Measurements from ENCODE around the gene PRDM16.

PRDM16 gene

GRCh38 chr1:3077561-3077960 lies 8.6 kb downstream of the PRDM16 start:
- H3K9me2 ChIP-seq (ENCODE audit: low read depth, low read length), result no peaks in the 10 kb centered on the region
- no peaks in the 10 kb centered on the region for H3K4me1 ChIP-seq (ENCODE audit: insufficient read depth, low read length, severe bottlenecking)
- H3K27me3 ChIP-seq (ENCODE audit: insufficient read depth, low read length), result no peaks in the 10 kb centered on the region
- no peak overlapping the region for H3K4me2 ChIP-seq (ENCODE audit: low read length)
- H4K20me1 ChIP-seq (ENCODE audit: insufficient read depth, low read length), result no peaks in the 10 kb centered on the region
- H2AFZ ChIP-seq (ENCODE audit: low read length), result no peak overlapping the region
- H3F3A ChIP-seq (ENCODE audit: insufficient read depth, low read length), result no peaks in the 10 kb centered on the region
- H3K79me2 ChIP-seq (ENCODE audit: insufficient read depth, low read length), result no peaks in the 10 kb centered on the region
- no peaks in the 10 kb centered on the region for H3K9me3 ChIP-seq (ENCODE audit: low read length)
- no peak overlapping the region for H3K27ac ChIP-seq (ENCODE audit: low read depth, low read length, poor library complexity, severe bottlenecking)
- H3K4me3 ChIP-seq (ENCODE audit: low read depth, low read length, poor library complexity, severe bottlenecking), result no peak overlapping the region
- H3K9ac ChIP-seq (ENCODE audit: low read length), result no peak overlapping the region
- no peaks in the 10 kb centered on the region for H3K36me3 ChIP-seq (ENCODE audit: insufficient read depth, low read length)
- TF ChIP-seq EZH2 (IDR thresholded peaks at IDR 0.05; ENCODE audit: borderline replicate concordance, low read length), result no peak
- TF ChIP-seq CTCF (IDR thresholded peaks at IDR 0.05; ENCODE audit: low read length), result no peak

GRCh38 chr1:3078430-3078861 lies 9.4 kb downstream of the PRDM16 start:
- no peak overlapping the region for H3K9ac ChIP-seq (ENCODE audit: low read length)
- no peaks in the 10 kb centered on the region for H4K20me1 ChIP-seq (ENCODE audit: insufficient read depth, low read length)
- no peaks in the 10 kb centered on the region for H3K36me3 ChIP-seq (ENCODE audit: insufficient read depth, low read length)
- TF ChIP-seq EZH2 (IDR thresholded peaks at IDR 0.05; ENCODE audit: borderline replicate concordance, low read length), result no peak
- no peak for TF ChIP-seq CTCF (IDR thresholded peaks at IDR 0.05; ENCODE audit: low read length)
- no peaks in the 10 kb centered on the region for H3K4me1 ChIP-seq (ENCODE audit: insufficient read depth, low read length, severe bottlenecking)
- no peak overlapping the region for H3K4me2 ChIP-seq (ENCODE audit: low read length)
- no peak overlapping the region for H3K27ac ChIP-seq (ENCODE audit: low read depth, low read length, poor library complexity, severe bottlenecking)
- no peaks in the 10 kb centered on the region for H3F3A ChIP-seq (ENCODE audit: insufficient read depth, low read length)
- H3K9me3 ChIP-seq (ENCODE audit: low read length), result no peaks in the 10 kb centered on the region
- H3K79me2 ChIP-seq (ENCODE audit: insufficient read depth, low read length), result no peaks in the 10 kb centered on the region
- no peak overlapping the region for H3K4me3 ChIP-seq (ENCODE audit: low read depth, low read length, poor library complexity, severe bottlenecking)
- no peaks in the 10 kb centered on the region for H3K9me2 ChIP-seq (ENCODE audit: low read depth, low read length)
- H2AFZ ChIP-seq (ENCODE audit: low read length), result no peak overlapping the region
- no peaks in the 10 kb centered on the region for H3K27me3 ChIP-seq (ENCODE audit: insufficient read depth, low read length)

GRCh38 chr1:3078871-3079270 lies 9.9 kb downstream of the PRDM16 start:
- Histone ChIP-seq H3K9ac (ENCODE audit: low read length) (no peak overlapping the region), H3K9me3 (ENCODE audit: low read length) (no peaks in the 10 kb centered on the region), H3K9me2 (ENCODE audit: low read depth, low read length) (no peaks in the 10 kb centered on the region), H4K20me1 (ENCODE audit: insufficient read depth, low read length) (no peaks in the 10 kb centered on the region), H3F3A (ENCODE audit: insufficient read depth, low read length) (no peaks in the 10 kb centered on the region), H3K4me2 (ENCODE audit: low read length) (no peak overlapping the region), H2AFZ (ENCODE audit: low read length) (no peak overlapping the region), H3K79me2 (ENCODE audit: insufficient read depth, low read length) (no peaks in the 10 kb centered on the region), H3K27ac (ENCODE audit: low read depth, low read length, poor library complexity, severe bottlenecking) (no peak overlapping the region), H3K36me3 (ENCODE audit: insufficient read depth, low read length) (no peaks in the 10 kb centered on the region), H3K4me1 (ENCODE audit: insufficient read depth, low read length, severe bottlenecking) (no peaks in the 10 kb centered on the region), H3K4me3 (ENCODE audit: low read depth, low read length, poor library complexity, severe bottlenecking) (no peak overlapping the region), H3K27me3 (ENCODE audit: insufficient read depth, low read length) (no peaks in the 10 kb centered on the region)
- TF ChIP-seq CTCF (IDR thresholded peaks at IDR 0.05; ENCODE audit: low read length) (no peak), EZH2 (IDR thresholded peaks at IDR 0.05; ENCODE audit: borderline replicate concordance, low read length) (no peak)

Measured in OCI-LY1 (cell line).